Neural crest cell (in vitro differentiated cells): ENCODE measurements around the gene SIRT3. TPM values are rescaled to one million over a fixed set of nuclear protein-coding genes. Genes with fewer than 3 reads are reported as not detected.
A peak's percentile ranks its signal among the peaks of the same experiment; 100 is the strongest.

Source experiments
- DNase-seq: peaks from one replicate; pipeline ENCODE4 v3.0.0; 2021; ENCODE audit warnings: low read depth, mixed read lengths, low spot score
- H3K27ac Mint-ChIP-seq: one replicate; pipeline ENCODE4 v1.8.0; 2021; ENCODE audit warnings: mild to moderate bottlenecking, mixed read lengths; ENCODE audit not compliant: unreplicated experiment
- H3K27me3 Mint-ChIP-seq: 2 replicates; pipeline ENCODE4 v1.8.0; 2021; ENCODE audit warnings: low read depth, mild to moderate bottlenecking, mixed read lengths
- H3K36me3 Mint-ChIP-seq: 2 replicates; pipeline ENCODE4 v1.8.0; 2021; ENCODE audit warnings: low read depth, mild to moderate bottlenecking, mixed read lengths
- H3K4me1 Mint-ChIP-seq: 2 replicates; pipeline ENCODE4 v1.8.0; 2021; ENCODE audit warnings: mixed read lengths
- H3K4me3 Mint-ChIP-seq: one replicate; pipeline ENCODE4 v1.8.0; 2021; ENCODE audit warnings: mild to moderate bottlenecking, mixed read lengths
- H3K9me3 Mint-ChIP-seq: 2 replicates; pipeline ENCODE4 v1.8.0; 2021; ENCODE audit warnings: mixed read lengths
- total RNA-seq: library from RNA; stranded (reverse); gene quantifications from 2 replicates; pipeline ENCODE4 v1.2.1, GENCODE V29; 2021
- TF ChIP-seq, protein P1 (sequence below): fragments of 200-600 bp; sonication (generic); conservative IDR thresholded peaks from 2 replicates; pipeline ENCODE4 v1.5.0; 2021; ENCODE audit warnings: antibody characterized with exemption, mild to moderate bottlenecking

The SIRT3 gene
- total RNA-seq, 1 donor from 2014 or later: 24.0 TPM

GRCh38 chr11:252666-253065 is 16.5 kb upstream of the SIRT3 start:
- no peak overlapping the region for H3K4me3 Mint-ChIP-seq
- H3K4me1 Mint-ChIP-seq: peaks cover 4% of the 10 kb centered on the region
- TF ChIP-seq, protein P1, sequence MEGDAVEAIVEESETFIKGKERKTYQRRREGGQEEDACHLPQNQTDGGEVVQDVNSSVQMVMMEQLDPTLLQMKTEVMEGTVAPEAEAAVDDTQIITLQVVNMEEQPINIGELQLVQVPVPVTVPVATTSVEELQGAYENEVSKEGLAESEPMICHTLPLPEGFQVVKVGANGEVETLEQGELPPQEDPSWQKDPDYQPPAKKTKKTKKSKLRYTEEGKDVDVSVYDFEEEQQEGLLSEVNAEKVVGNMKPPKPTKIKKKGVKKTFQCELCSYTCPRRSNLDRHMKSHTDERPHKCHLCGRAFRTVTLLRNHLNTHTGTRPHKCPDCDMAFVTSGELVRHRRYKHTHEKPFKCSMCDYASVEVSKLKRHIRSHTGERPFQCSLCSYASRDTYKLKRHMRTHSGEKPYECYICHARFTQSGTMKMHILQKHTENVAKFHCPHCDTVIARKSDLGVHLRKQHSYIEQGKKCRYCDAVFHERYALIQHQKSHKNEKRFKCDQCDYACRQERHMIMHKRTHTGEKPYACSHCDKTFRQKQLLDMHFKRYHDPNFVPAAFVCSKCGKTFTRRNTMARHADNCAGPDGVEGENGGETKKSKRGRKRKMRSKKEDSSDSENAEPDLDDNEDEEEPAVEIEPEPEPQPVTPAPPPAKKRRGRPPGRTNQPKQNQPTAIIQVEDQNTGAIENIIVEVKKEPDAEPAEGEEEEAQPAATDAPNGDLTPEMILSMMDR: no peak
- H3K27ac Mint-ChIP-seq: no peak overlapping the region
- H3K9me3 Mint-ChIP-seq: no peaks in the 10 kb centered on the region
- peaks cover 2% of the 10 kb centered on the region for H3K27me3 Mint-ChIP-seq
- no peak for DNase-seq
- H3K36me3 Mint-ChIP-seq: peaks cover 17% of the 10 kb centered on the region

- peaks cover 4% of the 10 kb centered on the region for H3K4me1 Mint-ChIP-seq
- H3K4me3 Mint-ChIP-seq: no peak overlapping the region
- H3K27me3 Mint-ChIP-seq: peaks cover 2% of the 10 kb centered on the region
- peaks cover 20% of the 10 kb centered on the region for H3K36me3 Mint-ChIP-seq
- H3K27ac Mint-ChIP-seq: no peak overlapping the region
- no peaks in the 10 kb centered on the region for H3K9me3 Mint-ChIP-seq
- TF ChIP-seq, protein P1: no peak
- no peak for DNase-seq
Measured at GRCh38 chr11:251550-251949, 15.4 kb upstream of the SIRT3 start.

DNA sequence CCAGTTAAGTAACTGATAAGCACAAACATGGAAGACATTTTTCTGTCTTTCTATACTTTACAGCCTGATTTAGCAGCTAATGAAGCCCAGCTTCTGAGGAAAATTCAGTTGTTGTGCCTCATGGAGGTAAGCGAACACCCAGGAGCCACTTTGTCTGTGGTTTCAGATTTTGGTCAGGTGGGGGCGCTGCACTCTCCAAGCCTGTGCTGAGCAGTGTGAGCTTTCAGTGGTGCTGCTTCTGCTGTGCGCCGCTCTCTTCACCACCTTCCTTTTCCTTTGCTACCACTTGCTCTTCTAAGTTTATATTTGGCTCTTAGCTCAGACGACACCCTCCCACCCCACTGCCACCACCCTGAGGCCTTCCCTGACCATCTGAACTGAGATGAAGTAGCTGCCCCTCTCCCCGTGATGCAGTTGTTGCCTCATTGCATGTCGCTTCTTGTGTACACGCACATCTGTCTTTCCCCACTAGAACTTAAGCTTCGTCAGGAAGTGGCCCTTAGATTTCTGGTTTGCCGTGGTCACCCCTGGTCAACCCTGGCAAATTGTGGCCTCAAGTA is 14.7 kb upstream of the SIRT3 start:
- TF ChIP-seq, protein P1: peak; percentile 74
- peak; percentile 57 for DNase-seq
- H3K4me1 Mint-ChIP-seq: peaks cover 4% of the 10 kb centered on the region
- no peak overlapping the region for H3K27ac Mint-ChIP-seq
- peaks cover 21% of the 10 kb centered on the region for H3K36me3 Mint-ChIP-seq
- no peak overlapping the region for H3K4me3 Mint-ChIP-seq
- peaks cover 2% of the 10 kb centered on the region for H3K27me3 Mint-ChIP-seq
- H3K9me3 Mint-ChIP-seq: no peaks in the 10 kb centered on the region

GRCh38 chr11:250274-250673 is 14.1 kb upstream of the SIRT3 start:
- TF ChIP-seq, protein P1: no peak
- Mint-ChIP-seq H3K9me3 (no peaks in the 10 kb centered on the region), H3K27ac (no peak overlapping the region), H3K27me3 (no peaks in the 10 kb centered on the region), H3K4me3 (no peak overlapping the region), H3K4me1 (peaks cover 4% of the 10 kb centered on the region), H3K36me3 (peaks cover 19% of the 10 kb centered on the region)
- DNase-seq: no peak

DNA sequence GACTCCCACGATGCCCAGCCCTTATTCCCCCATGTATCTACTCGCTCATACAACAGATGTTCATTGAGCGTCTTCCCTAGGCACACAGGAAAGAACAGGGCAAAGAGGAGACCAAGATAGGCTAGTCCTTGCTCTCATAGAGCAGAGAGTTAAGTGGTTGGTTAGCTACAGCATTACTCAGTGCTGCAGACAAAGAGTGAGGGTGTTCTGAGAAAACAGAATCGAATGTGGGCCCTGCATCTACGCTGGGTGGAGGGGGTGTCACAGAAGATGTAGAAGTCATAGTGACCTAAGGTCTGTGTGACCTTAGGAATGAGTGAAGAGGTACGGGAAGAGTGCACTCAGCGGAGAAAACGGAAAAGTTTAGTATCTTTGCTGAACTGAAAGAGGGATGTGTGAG is 12.9 kb upstream of the SIRT3 start:
- no peak overlapping the region for H3K27ac Mint-ChIP-seq
- peaks cover 4% of the 10 kb centered on the region for H3K4me1 Mint-ChIP-seq
- H3K27me3 Mint-ChIP-seq: no peaks in the 10 kb centered on the region
- TF ChIP-seq, protein P1: no peak
- H3K4me3 Mint-ChIP-seq: no peak overlapping the region
- H3K36me3 Mint-ChIP-seq: peaks cover 21% of the 10 kb centered on the region
- no peaks in the 10 kb centered on the region for H3K9me3 Mint-ChIP-seq
- DNase-seq: no peak
